Measurements from ENCODE around the gene HRK. TPM values are rescaled to one million over a fixed set of nuclear protein-coding genes. Genes with fewer than 3 reads are reported as not detected.

Gene HRK
- total RNA-seq, 6 donors from 2014 or later = 0.06 to 0.33 (median 0.13) TPM; not detected in 3

GRCh38 chr12:116892349-116893140 is 11.3 kb upstream of the HRK start:
- no peaks in the 10 kb centered on the region for H3K4me1 ChIP-seq
- H3K9me3 ChIP-seq = no peaks in the 10 kb centered on the region
- no peaks in the 10 kb centered on the region for H3K27me3 ChIP-seq
- no peaks in the 10 kb centered on the region for H3K36me3 ChIP-seq
- ATAC-seq (ENCODE audit: low FRiP score in 2 of 2) (no peak), DNase-seq (no peak)
- 83 to 85% methylated on average over 12 of the region's 12 CpGs for WGBS, 2 donors
- no peak for TF ChIP-seq POLR2A (IDR thresholded peaks at IDR 0.05)
- no peak for TF ChIP-seq POLR2AphosphoS5 (IDR thresholded peaks at IDR 0.05)
- TF ChIP-seq CTCF (IDR thresholded peaks at IDR 0.05) = no peak
- TF ChIP-seq EP300 (IDR thresholded peaks at IDR 0.05) = no peak
- no peak overlapping the region for H3K4me3 ChIP-seq
- H3K27ac ChIP-seq = no peak overlapping the region

DNA sequence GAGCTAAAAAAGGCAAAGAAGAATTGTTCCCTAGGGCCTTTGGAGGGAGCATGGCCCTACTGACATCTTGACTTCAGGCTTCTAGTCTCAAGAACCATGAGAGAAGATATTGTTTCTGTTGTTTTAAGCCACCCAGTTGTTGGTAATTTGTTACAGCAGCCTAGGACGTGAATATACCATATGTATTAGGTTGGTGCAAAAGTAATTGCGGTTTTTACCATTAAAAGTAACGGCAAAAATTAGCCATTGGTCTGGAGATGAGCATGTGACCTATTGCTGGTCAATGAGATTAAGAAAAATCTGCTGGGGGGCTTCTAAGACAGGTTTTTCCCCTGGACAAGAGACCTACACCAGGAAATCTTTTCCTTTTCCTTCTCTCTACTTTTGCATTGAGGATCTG is 9.8 kb upstream of the HRK start:
- no peaks in the 10 kb centered on the region for H3K36me3 ChIP-seq
- H3K4me3 ChIP-seq = no peak overlapping the region
- H3K9me3 ChIP-seq = no peaks in the 10 kb centered on the region
- no peak overlapping the region for H3K27ac ChIP-seq
- WGBS, 2 donors = 91 to 96% methylated on average over 3 of the region's 3 CpGs
- no peak for TF ChIP-seq CTCF (IDR thresholded peaks at IDR 0.05)
- no peak for TF ChIP-seq POLR2AphosphoS5 (IDR thresholded peaks at IDR 0.05)
- no peak for TF ChIP-seq POLR2A (IDR thresholded peaks at IDR 0.05)
- no peak for TF ChIP-seq EP300 (IDR thresholded peaks at IDR 0.05)
- ATAC-seq (ENCODE audit: low FRiP score in 2 of 2) = no peak
- no peak for DNase-seq
- no peaks in the 10 kb centered on the region for H3K4me1 ChIP-seq
- no peaks in the 10 kb centered on the region for H3K27me3 ChIP-seq

- Histone ChIP-seq H3K4me1 (no peaks in the 10 kb centered on the region), H3K4me3 (no peak overlapping the region), H3K27ac (no peak overlapping the region), H3K27me3 (no peaks in the 10 kb centered on the region), H3K36me3 (no peaks in the 10 kb centered on the region), H3K9me3 (no peaks in the 10 kb centered on the region)
- 97 to 98% methylated on average over 2 of the region's 2 CpGs for WGBS, 2 donors
- TF ChIP-seq POLR2AphosphoS5 (IDR thresholded peaks at IDR 0.05) = no peak
- TF ChIP-seq EP300 (IDR thresholded peaks at IDR 0.05) = no peak
- no peak for TF ChIP-seq CTCF (IDR thresholded peaks at IDR 0.05)
- TF ChIP-seq POLR2A (IDR thresholded peaks at IDR 0.05) = no peak
- DNase-seq = no peak
- ATAC-seq (ENCODE audit: low FRiP score in 2 of 2) = no peak
Measured at GRCh38 chr12:116890330-116890729, 9.1 kb upstream of the HRK start.

DNA sequence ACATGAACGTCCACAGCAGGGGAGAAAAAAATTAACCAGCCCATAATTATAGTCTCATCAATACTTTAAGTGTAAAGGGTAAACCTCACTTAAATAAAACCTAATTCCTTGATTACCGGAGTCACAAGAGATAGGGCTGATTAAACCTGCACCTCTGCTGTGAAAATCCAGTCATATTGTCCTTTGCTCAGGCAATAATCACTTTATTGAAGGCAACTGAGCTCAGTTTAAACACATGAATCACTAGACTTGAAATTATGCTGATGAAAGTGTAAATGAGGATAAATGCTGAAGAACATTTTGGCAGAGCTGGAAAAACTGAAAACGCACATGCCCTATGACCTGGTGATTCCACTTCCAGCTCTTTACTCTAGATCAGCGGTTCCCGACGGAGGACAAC is 6.7 kb upstream of the HRK start:
- Histone ChIP-seq H3K27me3 (peaks cover 0 to 6% (median 0%) of the 10 kb centered on the region in 4 donors), H3K4me1 (no peaks in the 10 kb centered on the region), H3K27ac (no peak overlapping the region), H3K9me3 (no peaks in the 10 kb centered on the region), H3K4me3 (no peak overlapping the region), H3K36me3 (no peaks in the 10 kb centered on the region)
- ATAC-seq (ENCODE audit: low FRiP score in 2 of 2) (no peak), DNase-seq (no peak)
- TF ChIP-seq POLR2AphosphoS5 (IDR thresholded peaks at IDR 0.05) (no peak), CTCF (IDR thresholded peaks at IDR 0.05) (no peak), EP300 (IDR thresholded peaks at IDR 0.05) (no peak), POLR2A (IDR thresholded peaks at IDR 0.05) (no peak)
- WGBS, 2 donors = 81% methylated on average over 6 of the region's 6 CpGs

- Histone ChIP-seq H3K27me3 (peaks cover 0 to 11% (median 0%) of the 10 kb centered on the region in 4 donors), H3K4me1 (peaks cover 0 to 5% (median 0%) of the 10 kb centered on the region in 4 donors), H3K9me3 (no peaks in the 10 kb centered on the region), H3K36me3 (no peaks in the 10 kb centered on the region), H3K27ac (no peak overlapping the region), H3K4me3 (no peak overlapping the region)
- no peak for ATAC-seq (ENCODE audit: low FRiP score in 2 of 2)
- 86 to 94% methylated on average over 1 of the region's 1 CpG for WGBS, 2 donors
- TF ChIP-seq POLR2A (IDR thresholded peaks at IDR 0.05) (no peak), EP300 (IDR thresholded peaks at IDR 0.05) (no peak), POLR2AphosphoS5 (IDR thresholded peaks at IDR 0.05) (no peak), CTCF (IDR thresholded peaks at IDR 0.05) (no peak)
- no peak for DNase-seq
Measured at GRCh38 chr12:116887244-116887643, 6.0 kb upstream of the HRK start.
